ENCODE data around the gene SLC25A47. TPM values are rescaled to one million over a fixed set of nuclear protein-coding genes. Genes with fewer than 3 reads are reported as not detected.
A peak's percentile ranks its signal among the peaks of the same experiment; 100 is the strongest.
"Not testable (repeated sequence)": the region's sequence is repeated elsewhere in the genome, so short reads cannot be mapped to it uniquely, and the experiment has no call there.

The SLC25A47 gene
- total RNA-seq, 1 donor, result not detected

GRCh38 chr14:100285913-100286400 lies 37.2 kb upstream of the SLC25A47 start:
- H3K4me3 ChIP-seq (ENCODE audit: low read depth, low read length), result peak overlapping the region; percentile 70
- no peak for DNase-seq (ENCODE audit: low read depth)
- no peak for TF ChIP-seq CTCF (IDR thresholded peaks at IDR 0.05; ENCODE audit: insufficient read depth, low read depth, low read length)

GRCh38 chr14:100286484-100287191 lies 36.5 kb upstream of the SLC25A47 start:
- DNase-seq (ENCODE audit: low read depth), result no peak
- no peak for TF ChIP-seq CTCF (IDR thresholded peaks at IDR 0.05; ENCODE audit: insufficient read depth, low read depth, low read length)
- no peak overlapping the region for H3K4me3 ChIP-seq (ENCODE audit: low read depth, low read length)

GRCh38 chr14:100287202-100287997 lies 35.7 kb upstream of the SLC25A47 start:
- H3K4me3 ChIP-seq (ENCODE audit: low read depth, low read length), result no peak overlapping the region
- no peak for DNase-seq (ENCODE audit: low read depth)
- no peak for TF ChIP-seq CTCF (IDR thresholded peaks at IDR 0.05; ENCODE audit: insufficient read depth, low read depth, low read length)

GRCh38 chr14:100287998-100288295 lies 35.2 kb upstream of the SLC25A47 start:
- DNase-seq (ENCODE audit: low read depth); H3K4me3 ChIP-seq (ENCODE audit: low read depth, low read length): not testable (repeated sequence)

- TF ChIP-seq CTCF (IDR thresholded peaks at IDR 0.05; ENCODE audit: insufficient read depth, low read depth, low read length), result no peak
- no peak for DNase-seq (ENCODE audit: low read depth)
- no peak overlapping the region for H3K4me3 ChIP-seq (ENCODE audit: low read depth, low read length)
These were observed 34.6 kb upstream of the SLC25A47 start for GRCh38 chr14:100288382-100289185.

- TF ChIP-seq CTCF (IDR thresholded peaks at IDR 0.05; ENCODE audit: insufficient read depth, low read depth, low read length), result no peak
- DNase-seq (ENCODE audit: low read depth), result no peak
- no peak overlapping the region for H3K4me3 ChIP-seq (ENCODE audit: low read depth, low read length)
These were observed 33.1 kb upstream of the SLC25A47 start for GRCh38 chr14:100289916-100290606.

All from fibroblast of villous mesenchyme (primary cell).